Endothelial cell of hepatic sinusoid (primary cell): ENCODE data around the gene SORCS2.

Experiments used
- in situ Hi-C: cut with HindIII; loops from 2 replicates; pipeline ENCODE4 v1.10.0; 2017; ENCODE audit warnings: low sequenced_read_pairs

SORCS2 gene

GRCh38 chr4:7217039-7217438, 24.7 kb downstream of the SORCS2 start:
- in situ Hi-C loops = no loop called here

GRCh38 chr4:7217474-7218321, 25.4 kb downstream of the SORCS2 start:
- in situ Hi-C loops = no loop called here

GRCh38 chr4:7218686-7219085, 26.3 kb downstream of the SORCS2 start:
- in situ Hi-C loops = no loop called here

GRCh38 chr4:7222521-7222920, 30.2 kb downstream of the SORCS2 start:
- in situ Hi-C loops = loop anchor here (5.0 to 10.0 kb wide), 2 partner anchors 50 to 442 kb away; no protein-coding TSS in a partner anchor

- in situ Hi-C loops = loop anchor here (5.0 to 10.0 kb wide), 2 partner anchors 49 to 441 kb away; no protein-coding TSS in a partner anchor
Measured at GRCh38 chr4:7223541-7223940, 31.2 kb downstream of the SORCS2 start.

- in situ Hi-C loops = loop anchor here (5.0 to 10.0 kb wide), 2 partner anchors 48 to 441 kb away; no protein-coding TSS in a partner anchor
Measured at GRCh38 chr4:7224001-7224400, 31.7 kb downstream of the SORCS2 start.

GRCh38 chr4:7224878-7225533, 32.7 kb downstream of the SORCS2 start:
- in situ Hi-C loops = loop anchor here (5.0 to 10.0 kb wide), 2 partner anchors 47 to 440 kb away; no protein-coding TSS in a partner anchor

GRCh38 chr4:7226439-7226838, 34.1 kb downstream of the SORCS2 start:
- in situ Hi-C loops = loop anchor here (10.0 kb wide), 1 partner anchor 438 kb away; no protein-coding TSS in a partner anchor

- in situ Hi-C loops = loop anchor here (10.0 kb wide), 1 partner anchor 438 kb away; no protein-coding TSS in a partner anchor
Measured at GRCh38 chr4:7227008-7227407, 34.7 kb downstream of the SORCS2 start.

- in situ Hi-C loops = loop anchor here (10.0 kb wide), 1 partner anchor 436 kb away; no protein-coding TSS in a partner anchor
Measured at GRCh38 chr4:7228734-7229133, 36.4 kb downstream of the SORCS2 start.

GRCh38 chr4:7232061-7232650, 39.8 kb downstream of the SORCS2 start:
- in situ Hi-C loops = no loop called here

- in situ Hi-C loops = no loop called here
Measured at GRCh38 chr4:7233006-7233580, 40.8 kb downstream of the SORCS2 start.

- in situ Hi-C loops = no loop called here
Measured at GRCh38 chr4:7233601-7234000, 41.3 kb downstream of the SORCS2 start.

GRCh38 chr4:7234355-7235029, 42.2 kb downstream of the SORCS2 start:
- in situ Hi-C loops = no loop called here

GRCh38 chr4:7235030-7235380, 42.7 kb downstream of the SORCS2 start:
- in situ Hi-C loops = no loop called here

GRCh38 chr4:7236847-7237246, 44.5 kb downstream of the SORCS2 start:
- in situ Hi-C loops = no loop called here

GRCh38 chr4:7237873-7238272, 45.5 kb downstream of the SORCS2 start:
- in situ Hi-C loops = no loop called here

- in situ Hi-C loops = no loop called here
Measured at GRCh38 chr4:7238300-7238960, 46.1 kb downstream of the SORCS2 start.

GRCh38 chr4:7239101-7239820, 46.9 kb downstream of the SORCS2 start:
- in situ Hi-C loops = no loop called here
